Stimulated activated CD4-positive, alpha-beta T cell treated with anti-CD3 and anti-CD28 coated beads, Interleukin-2, amount 100 ng/mL, for 24 hours (primary cell): ENCODE measurements around the gene GSTT2B.
"Not testable (repeated sequence)": the region's sequence is repeated elsewhere in the genome, so short reads cannot be mapped to it uniquely, and the experiment has no call there.

Experiments
- DNase-seq, 2 donors: peaks; one replicate each; pipeline ENCODE4 v3.0.0-alpha.2; 2020

The GSTT2B gene, protein sequence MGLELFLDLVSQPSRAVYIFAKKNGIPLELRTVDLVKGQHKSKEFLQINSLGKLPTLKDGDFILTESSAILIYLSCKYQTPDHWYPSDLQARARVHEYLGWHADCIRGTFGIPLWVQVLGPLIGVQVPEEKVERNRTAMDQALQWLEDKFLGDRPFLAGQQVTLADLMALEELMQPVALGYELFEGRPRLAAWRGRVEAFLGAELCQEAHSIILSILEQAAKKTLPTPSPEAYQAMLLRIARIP

DNA sequence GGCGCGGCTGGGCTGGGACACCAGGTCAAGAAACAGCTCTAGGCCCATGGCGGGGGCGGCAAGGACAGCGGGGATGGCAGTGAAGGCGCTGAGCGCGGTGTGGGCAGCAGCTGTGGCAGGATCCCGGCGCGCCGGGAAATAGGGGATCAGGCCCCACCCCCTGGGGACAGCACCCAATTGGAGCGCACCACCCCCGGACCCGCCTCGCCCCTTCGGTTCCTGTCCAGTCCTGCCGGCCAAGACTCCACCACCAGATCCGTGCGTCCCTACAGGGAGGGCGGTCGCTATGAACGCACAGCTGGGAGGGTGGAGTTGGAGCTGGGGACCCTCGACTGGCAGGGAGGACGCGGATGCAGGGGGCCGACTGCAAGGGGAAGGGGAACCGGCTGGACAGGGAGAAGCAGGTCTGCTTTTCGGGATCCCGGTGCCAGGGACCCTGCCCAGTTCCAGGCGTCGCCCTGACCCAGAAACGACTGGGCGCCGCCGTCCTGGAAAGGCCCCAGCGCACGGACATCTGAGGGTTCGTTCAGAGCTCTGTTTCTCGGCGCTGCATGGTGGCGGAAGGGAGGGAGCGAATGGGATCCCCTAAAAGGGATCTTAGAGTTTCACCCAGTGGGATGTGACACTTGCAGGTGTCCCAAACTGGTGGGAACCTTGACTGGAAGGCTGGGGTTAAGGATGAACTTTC, at the start of gene GSTT2B:
GSTT2B (minus strand) TSS at position 112 of the 688 bp plus-strand sequence; CDS start at position 48, 64 bp downstream.
- DNase-seq = not testable (repeated sequence)

DNA sequence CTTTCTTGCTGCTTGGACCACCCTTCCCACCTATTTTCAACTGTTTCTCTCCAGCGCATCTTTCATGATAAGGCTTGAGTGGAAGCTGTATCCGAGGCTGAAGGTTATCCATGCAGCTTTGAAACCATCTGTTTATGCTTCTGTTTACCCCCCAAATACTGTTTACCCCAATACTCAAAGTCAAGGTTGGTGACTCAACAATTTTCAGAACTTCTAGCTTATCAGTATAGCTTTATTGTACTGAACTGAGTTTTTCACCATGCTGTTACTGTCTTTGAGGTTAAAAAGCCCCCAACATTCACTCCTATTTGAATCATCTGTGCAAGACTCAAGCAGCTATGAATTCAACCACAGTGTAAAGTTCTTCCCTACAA, 49.0 kb upstream of the GSTT2B start:
- no peak for DNase-seq

GRCh38 chr22:24009227-24010017, 48.4 kb upstream of the GSTT2B start:
- DNase-seq = no peak

DNA sequence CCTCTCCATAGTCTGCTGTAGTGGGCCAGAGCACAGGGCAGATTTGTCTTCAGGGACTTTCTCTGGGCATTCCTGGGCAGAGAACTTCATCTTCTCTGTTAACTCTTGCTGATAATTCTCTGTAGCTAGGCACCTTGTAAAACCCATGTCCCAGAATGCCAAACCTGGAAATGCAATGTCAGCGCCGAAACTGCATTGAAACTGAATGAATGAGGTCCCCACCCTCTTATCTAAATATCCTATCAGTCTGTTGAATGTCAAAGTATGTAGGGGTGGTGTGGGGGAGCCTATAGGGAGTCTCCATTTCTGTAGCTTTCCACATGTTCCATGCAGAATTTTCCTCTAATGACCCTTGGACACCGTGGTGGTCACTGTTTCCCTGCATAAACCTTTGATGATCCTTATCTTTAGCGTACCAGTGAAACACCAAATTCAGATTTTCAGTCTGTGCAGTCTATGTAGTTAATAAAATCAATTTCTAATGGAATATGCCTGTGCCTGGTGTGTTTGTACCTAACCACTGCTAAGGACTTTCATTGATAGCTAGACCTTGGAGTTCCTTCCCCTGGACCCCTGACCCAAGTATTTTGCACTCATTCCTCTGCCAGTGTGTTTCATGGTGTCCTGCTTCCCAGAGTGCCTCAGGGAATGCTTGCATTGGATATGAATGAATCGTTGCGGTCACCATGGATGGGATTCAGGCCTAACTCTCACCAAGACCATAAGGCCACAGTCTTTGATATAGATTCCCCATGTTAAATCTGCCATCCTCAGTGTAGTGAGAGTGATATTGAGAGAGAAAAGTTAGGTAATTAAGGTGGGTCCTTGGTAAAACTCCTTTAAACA, 47.6 kb upstream of the GSTT2B start:
- DNase-seq = no peak

- DNase-seq = no peak
Observed at GRCh38 chr22:24008022-24008283, 47.0 kb upstream of the GSTT2B start.

DNA sequence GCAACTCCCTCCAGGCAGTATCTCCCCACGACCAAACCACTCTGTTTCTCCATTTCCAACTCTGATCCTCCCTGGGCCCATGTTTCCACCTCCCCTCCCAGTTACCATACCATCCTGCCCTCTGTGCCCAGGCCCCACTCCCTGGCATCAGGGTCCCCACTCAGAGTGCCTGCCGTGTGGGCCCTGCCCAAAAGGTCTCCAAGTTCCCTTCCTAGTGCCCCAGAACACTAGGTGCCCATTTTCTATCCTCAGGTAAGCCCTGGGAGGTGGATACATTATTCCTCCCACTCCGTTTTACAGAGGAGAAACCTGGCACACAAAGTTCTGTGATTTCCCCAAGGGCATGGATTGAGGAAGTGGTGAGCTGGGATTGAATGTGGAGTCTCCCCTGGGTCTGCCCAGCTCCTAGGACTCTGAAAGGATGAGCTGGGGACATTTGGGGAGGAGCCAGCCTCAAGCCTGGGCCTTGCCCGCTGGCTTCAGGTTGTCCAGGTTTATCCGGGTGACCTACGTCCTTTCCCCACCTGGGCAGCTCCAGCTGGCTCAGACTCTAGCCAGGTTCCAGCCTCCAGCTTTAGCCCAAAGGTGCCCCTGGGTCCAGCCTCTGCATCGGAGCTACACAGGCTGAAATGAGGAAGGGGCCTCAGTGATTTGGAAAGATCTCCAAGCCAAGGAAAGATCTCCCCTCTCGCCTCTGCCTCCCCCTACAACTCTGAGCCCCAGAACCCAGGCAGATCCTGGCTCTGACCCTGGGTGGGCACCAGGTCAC, 46.4 kb upstream of the GSTT2B start:
- DNase-seq = no peak

DNA sequence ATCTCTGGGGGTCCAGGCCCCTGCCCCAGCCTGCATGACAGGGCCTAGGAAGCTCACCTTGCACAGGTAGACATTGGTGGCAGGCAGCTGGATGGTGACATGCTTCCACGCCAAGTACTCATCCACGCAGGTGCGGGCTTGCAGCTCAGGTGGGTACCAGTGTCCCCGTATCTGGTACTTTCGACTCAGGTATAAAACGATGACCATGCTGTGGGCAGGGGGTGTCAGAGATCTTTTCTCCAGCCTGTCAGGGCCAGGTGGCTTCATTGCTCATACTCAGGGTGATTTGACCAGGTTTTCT, 45.9 kb upstream of the GSTT2B start:
- DNase-seq = no peak

- DNase-seq = no peak
Observed at GRCh38 chr22:24006207-24006913, 45.4 kb upstream of the GSTT2B start.

DNA sequence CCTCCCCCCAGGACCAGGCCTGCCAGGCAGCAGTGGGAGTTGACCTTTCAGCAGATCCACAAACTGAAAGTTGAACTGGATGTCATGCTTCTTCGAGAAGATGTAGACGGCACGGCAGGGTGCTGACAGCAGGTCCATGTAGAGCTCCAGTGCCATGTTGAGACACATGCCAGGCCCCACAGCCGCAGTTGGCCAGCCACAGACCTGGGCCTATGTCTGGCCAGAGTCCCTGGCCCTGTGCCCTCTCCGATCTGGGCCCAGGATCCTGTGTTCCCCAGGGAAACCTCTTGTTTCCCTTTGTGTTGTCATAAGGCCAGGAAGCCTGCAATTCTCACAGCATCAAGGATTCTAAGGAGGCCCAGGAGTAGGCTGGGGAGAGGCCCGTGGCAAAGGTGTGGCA, 44.2 kb upstream of the GSTT2B start, which contains the start of gene GSTT4:
GSTT4 (minus strand) TSS at position 253 of the 400 bp plus-strand sequence; CDS start at position 156, 97 bp downstream.
- DNase-seq = no peak

- DNase-seq = no peak
Observed at GRCh38 chr22:24003887-24004286, 42.9 kb upstream of the GSTT2B start.

DNA sequence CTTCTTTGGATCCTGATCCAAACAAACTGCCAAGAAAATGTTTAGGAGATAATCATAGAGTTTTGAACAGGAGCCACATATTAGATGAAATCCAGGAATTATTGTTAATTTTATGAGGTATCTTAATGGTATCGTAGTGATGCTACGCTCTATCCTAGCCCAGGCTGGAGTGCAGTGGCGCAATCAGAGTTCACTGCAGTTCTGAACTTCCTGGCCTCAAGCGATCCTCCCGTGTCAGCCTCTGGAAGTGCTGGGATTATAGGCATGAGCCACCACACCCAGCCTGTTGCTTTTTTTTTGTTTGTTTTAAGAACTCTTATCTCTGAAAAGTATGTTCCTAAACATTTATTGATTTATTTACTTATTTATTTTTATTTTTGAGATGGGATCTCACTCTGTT, 41.9 kb upstream of the GSTT2B start:
- DNase-seq = no peak

DNA sequence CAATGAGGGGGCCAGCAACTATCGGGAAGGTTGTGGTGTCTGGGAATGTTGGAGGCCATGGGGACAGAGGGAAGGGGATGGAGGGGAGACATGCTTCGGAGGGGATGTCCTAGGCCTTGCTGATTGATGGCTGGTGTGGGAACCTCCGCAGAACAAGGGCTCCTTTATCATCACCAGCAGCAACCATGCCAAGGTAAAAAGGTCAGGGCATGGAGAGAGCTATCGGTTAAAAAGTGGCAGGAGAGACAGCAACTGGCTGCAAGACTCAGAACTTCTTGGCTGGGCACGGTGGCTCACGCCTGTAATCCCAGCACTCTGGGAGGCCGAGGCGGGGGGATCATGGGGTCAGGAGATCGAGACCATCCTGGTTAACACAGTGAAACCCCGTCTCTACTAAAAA, 41.3 kb upstream of the GSTT2B start:
- DNase-seq = no peak

DNA sequence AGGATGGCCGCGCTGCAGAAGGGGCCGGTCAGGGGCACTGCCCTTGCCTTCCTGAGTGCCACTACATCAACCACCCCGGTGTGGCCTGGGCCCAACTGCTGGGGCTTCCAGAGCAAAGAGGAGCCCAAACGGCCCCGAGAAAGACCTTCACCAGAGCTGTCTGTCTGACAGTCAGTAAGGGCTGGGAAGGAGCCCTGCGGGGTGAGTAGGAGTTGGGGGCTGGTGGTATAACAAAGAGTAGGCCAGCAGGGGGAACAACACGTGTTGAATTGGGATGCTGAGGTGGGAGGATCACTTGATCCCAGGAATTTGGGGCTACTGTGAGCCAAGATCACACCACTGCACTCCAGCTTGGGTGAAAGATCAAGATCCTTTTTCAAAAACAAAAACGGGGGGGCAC, 40.3 kb upstream of the GSTT2B start:
- no peak for DNase-seq

DNA sequence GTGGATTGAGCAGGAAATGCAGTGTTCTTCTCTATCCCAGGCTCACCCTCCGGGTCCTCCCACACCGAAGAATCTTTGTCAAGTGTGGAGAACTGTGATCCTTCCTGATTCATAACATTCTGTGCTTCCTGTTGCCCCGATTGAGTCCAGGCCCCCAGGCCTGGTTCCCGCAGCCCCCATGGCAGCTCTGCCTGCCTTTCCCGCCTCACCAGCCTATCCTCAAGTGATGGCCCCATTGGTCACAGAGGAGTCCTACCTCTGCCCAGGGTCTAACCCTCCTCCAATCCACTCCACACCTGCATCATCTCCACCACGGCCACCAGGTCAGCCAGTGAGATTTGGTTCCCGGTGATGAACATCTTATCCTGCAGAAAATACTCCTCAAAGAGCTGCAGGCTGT, 38.8 kb upstream of the GSTT2B start:
- not testable (repeated sequence) for DNase-seq

DNA sequence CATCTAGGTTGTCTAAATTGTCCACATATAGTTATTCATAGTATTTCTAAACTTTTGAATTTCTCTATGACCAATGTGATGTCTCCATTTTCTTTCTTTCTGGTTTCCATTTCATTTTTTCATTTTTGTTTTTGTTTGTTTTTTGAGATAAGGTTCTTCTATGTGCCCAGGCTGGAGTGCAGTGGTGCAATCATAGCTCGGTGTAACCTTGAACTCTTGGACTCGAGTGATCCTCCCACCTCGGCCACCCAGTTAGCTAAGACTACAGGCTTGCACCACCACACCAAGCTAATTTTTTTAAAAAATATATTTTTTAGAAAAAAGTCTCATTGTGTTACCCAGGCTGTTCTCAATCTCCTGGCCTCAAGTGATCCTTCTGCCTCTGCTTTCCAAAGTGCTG, 36.1 kb upstream of the GSTT2B start:
- DNase-seq = no peak

- not testable (repeated sequence) for DNase-seq
Observed at GRCh38 chr22:23993581-23994177, 32.7 kb upstream of the GSTT2B start.

GRCh38 chr22:23993080-23993479, 32.1 kb upstream of the GSTT2B start:
- DNase-seq = not testable (repeated sequence)

GRCh38 chr22:23989583-23990244, 28.7 kb upstream of the GSTT2B start:
- not testable (repeated sequence) for DNase-seq

GRCh38 chr22:23986538-23987178, 25.7 kb upstream of the GSTT2B start:
- DNase-seq = not testable (repeated sequence)

DNA sequence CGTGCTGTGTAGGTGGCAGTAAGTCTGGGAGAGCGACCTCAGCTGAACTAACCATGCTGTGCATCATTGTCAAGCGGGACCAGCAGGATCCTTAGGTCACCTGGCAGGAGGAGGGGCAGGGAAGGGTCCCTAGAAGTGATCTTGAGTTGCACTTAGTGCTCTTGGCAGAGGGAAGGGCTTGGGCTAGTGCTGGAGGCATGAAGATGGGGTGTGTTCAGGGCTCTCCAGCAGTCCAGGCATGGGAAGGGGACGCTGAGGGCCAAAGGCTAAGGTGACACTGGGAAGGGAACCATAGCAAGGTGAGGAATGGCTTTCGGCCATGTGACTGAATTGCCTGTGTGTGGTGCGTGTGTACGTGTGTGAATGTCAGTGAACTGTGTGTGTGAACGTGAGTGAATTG, 25.1 kb upstream of the GSTT2B start:
- not testable (repeated sequence) for DNase-seq
